H1 (cell line): Measurements from ENCODE around the gene LYAR. TPM values are rescaled to one million over a fixed set of nuclear protein-coding genes. Genes with fewer than 3 reads are reported as not detected.

Source experiments
- CTCF ChIA-PET: fragments of 300-600 bp; sonication (Branson Sonifier 250); formaldehyde crosslinking; loops from one replicate; lab custom pipeline; 2021; ENCODE audit not compliant: partially characterized antibody; lab: Charles Lee
- POLR2A ChIA-PET: fragments of 300-600 bp; sonication (Branson Sonifier 250); formaldehyde crosslinking; loops from one replicate; lab custom pipeline; 2021; ENCODE audit warnings: inconsistent platforms; ENCODE audit not compliant: partially characterized antibody; lab: Charles Lee
- DNase-seq, 2 experiments: peaks; one replicate each; pipeline versions ENCODE4 v3.0.0 to v3.0.0-alpha.2; 2010 to 2022; ENCODE audit warnings: low spot score in 2 of 2, low read depth in 1 of 2, mixed read lengths in 1 of 2
- FAIRE-seq: peaks from 2 replicates; lab custom pipeline; 2011; peaks lifted over from hg19 to GRCh38; lab: Jason Lieb, UNC
- H2AFZ ChIP-seq: 2 replicates; pipeline ENCODE4 v1.8.1; 2012; ENCODE audit warnings: low read length, inconsistent platforms
- H2AK5ac ChIP-seq: 2 replicates; pipeline ENCODE4 v1.6.1; 2013; ENCODE audit warnings: low read depth, low read length
- H2BK120ac ChIP-seq: replicated peaks from 2 replicates; pipeline ENCODE3; 2013; ENCODE audit warnings: low read depth, low read length, inconsistent platforms
- H2BK12ac ChIP-seq: 2 replicates; pipeline ENCODE4 v1.6.1; 2013; ENCODE audit warnings: low read depth, low read length
- H2BK15ac ChIP-seq: 2 replicates; pipeline ENCODE4 v1.6.1; 2013; ENCODE audit warnings: low read length
- H2BK20ac ChIP-seq: 2 replicates; pipeline ENCODE4 v1.6.1; 2013; ENCODE audit warnings: low read length
- H2BK5ac ChIP-seq: 2 replicates; pipeline ENCODE4 v1.6.1; 2013; ENCODE audit warnings: low read depth, low read length
- H3K14ac ChIP-seq: 2 replicates; pipeline ENCODE4 v1.6.1; 2013; ENCODE audit warnings: inconsistent platforms; ENCODE audit not compliant: insufficient read length
- H3K18ac ChIP-seq: 2 replicates; pipeline ENCODE4 v1.6.1; 2013; ENCODE audit warnings: low read length; ENCODE audit errors: extremely low read depth
- H3K23ac ChIP-seq: 2 replicates; pipeline ENCODE4 v1.6.1; 2013; ENCODE audit warnings: inconsistent platforms; ENCODE audit not compliant: insufficient read length
- H3K23me2 ChIP-seq: 2 replicates; pipeline ENCODE4 v1.6.1; 2013; ENCODE audit warnings: low read depth, low read length
- H3K27ac ChIP-seq: 2 replicates; pipeline ENCODE4 v1.6.1; 2011; ENCODE audit warnings: low read depth, low read length, inconsistent platforms
- H3K27me3 ChIP-seq, 4 experiments: replicated peaks in 1 of 4; 1 replicate in 1 of 4; 2 replicates in 3 of 4; pipeline versions ENCODE4 v1.6.1 to v1.8.1; 2011 to 2013; ENCODE audit warnings: low read length in 3 of 4, mild to moderate bottlenecking in 3 of 4, inconsistent platforms in 2 of 4, mixed read lengths in 2 of 4, moderate library complexity in 1 of 4; ENCODE audit not compliant: control insufficient read depth in 3 of 4, insufficient read depth in 3 of 4; ENCODE audit errors: extremely low read depth in 1 of 4
- H3K36me3 ChIP-seq, 4 experiments: 2 replicates each; pipeline versions ENCODE4 v1.6.1 to v1.8.1; 2011 to 2013; ENCODE audit warnings: mild to moderate bottlenecking in 4 of 4, low read length in 3 of 4, moderate library complexity in 2 of 4, control low read depth in 1 of 4, inconsistent platforms in 1 of 4; ENCODE audit not compliant: insufficient read depth in 4 of 4, control insufficient read depth in 2 of 4
- H3K4ac ChIP-seq: replicated peaks from 2 replicates; pipeline ENCODE3; 2013; ENCODE audit warnings: low read length, low read depth, mixed read lengths, inconsistent platforms; ENCODE audit not compliant: insufficient read length
- H3K4me1 ChIP-seq, 4 experiments: replicated peaks in 1 of 4; 1 replicate in 1 of 4; 2 replicates in 3 of 4; pipeline versions ENCODE4 v1.6.1 to v1.8.1; 2011 to 2013; ENCODE audit warnings: low read length in 3 of 4, inconsistent platforms in 2 of 4, mixed read lengths in 1 of 4; ENCODE audit not compliant: insufficient read depth in 4 of 4, control insufficient read depth in 3 of 4
- H3K4me2 ChIP-seq, 2 experiments: 2 replicates each; pipeline versions ENCODE4 v1.6.1 to v1.8.1; 2011 to 2013; ENCODE audit warnings: low read depth in 2 of 2, low read length in 2 of 2, control low read depth in 1 of 2, inconsistent platforms in 1 of 2, mild to moderate bottlenecking in 1 of 2; ENCODE audit not compliant: insufficient read depth in 1 of 2
- H3K4me3 ChIP-seq, 4 experiments: fragments of 200-600, 300-600 bp in 1 of 4; sonication (generic), shearing (Covaris generic), sonication (Bioruptor Twin) in 1 of 4; 2 replicates each; pipeline versions ENCODE4 v1.5.1 to v1.8.1; 2011 to 2016; ENCODE audit warnings: low read length in 4 of 4, low read depth in 3 of 4, control low read depth in 2 of 4, inconsistent platforms in 2 of 4, mild to moderate bottlenecking in 2 of 4, mixed read lengths in 1 of 4, moderate library complexity in 1 of 4; ENCODE audit not compliant: insufficient read depth in 2 of 4; ENCODE audit errors: extremely low read depth in 1 of 4
- H3K56ac ChIP-seq: replicated peaks from 2 replicates; pipeline ENCODE3; 2013; ENCODE audit warnings: low read depth, mild to moderate bottlenecking, mixed read lengths, low read length, inconsistent platforms; ENCODE audit not compliant: insufficient read length
- H3K79me1 ChIP-seq: 2 replicates; pipeline ENCODE4 v1.6.1; 2013; ENCODE audit warnings: low read depth, low read length, control low read depth
- H3K79me2 ChIP-seq, 2 experiments: 2 replicates each; pipeline versions ENCODE4 v1.6.1 to v1.8.1; 2012 to 2013; ENCODE audit warnings: low read length in 2 of 2, mild to moderate bottlenecking in 2 of 2, inconsistent platforms in 1 of 2; ENCODE audit not compliant: insufficient read depth in 2 of 2, control insufficient read depth in 1 of 2
- H3K9ac ChIP-seq, 4 experiments: replicated peaks in 1 of 4; 1 replicate in 1 of 4; 2 replicates in 3 of 4; pipeline versions ENCODE4 v1.6.1 to v1.8.1; 2011 to 2013; ENCODE audit warnings: low read depth in 3 of 4, low read length in 3 of 4, control low read depth in 2 of 4, mild to moderate bottlenecking in 2 of 4, moderate library complexity in 2 of 4, inconsistent platforms in 1 of 4; ENCODE audit errors: extremely low read depth in 1 of 4
- H3K9me3 ChIP-seq, 2 experiments: 2 replicates each; pipeline versions ENCODE4 v1.6.1 to v1.8.1; 2012 to 2013; ENCODE audit warnings: mild to moderate bottlenecking in 2 of 2, moderate library complexity in 2 of 2, control low read depth in 1 of 2, inconsistent platforms in 1 of 2, low read depth in 1 of 2, low read length in 1 of 2, mixed read lengths in 1 of 2; ENCODE audit not compliant: insufficient read depth in 2 of 2
- H4K20me1 ChIP-seq, 2 experiments: replicated peaks in 1 of 2; 2 replicates each; pipeline versions ENCODE3 to v1.8.1; 2011 to 2013; ENCODE audit warnings: inconsistent platforms in 2 of 2, low read length in 2 of 2, mild to moderate bottlenecking in 1 of 2; ENCODE audit not compliant: insufficient read depth in 2 of 2, control insufficient read depth in 1 of 2
- H4K5ac ChIP-seq: 2 replicates; pipeline ENCODE4 v1.6.1; 2013; ENCODE audit warnings: low read length, low read depth, mixed read lengths, inconsistent platforms; ENCODE audit not compliant: insufficient read length
- H4K8ac ChIP-seq: 2 replicates; pipeline ENCODE4 v1.8.0; 2013; ENCODE audit warnings: mild to moderate bottlenecking, moderate library complexity, low read length, inconsistent platforms; ENCODE audit not compliant: insufficient read depth; ENCODE audit errors: extremely low read depth
- H4K91ac ChIP-seq: replicated peaks from 2 replicates; pipeline ENCODE3; 2013; ENCODE audit warnings: low read length, mixed read lengths, inconsistent platforms; ENCODE audit not compliant: insufficient read length
- CBX5 ChIP-seq: fragments of 300-800, 300-1000 bp; sonication (generic); IDR thresholded peaks from 2 replicates; pipeline ENCODE4 v1.7.1; 2016; ENCODE audit warnings: antibody characterized with exemption, low read length, low read depth
- POLR2AphosphoS5 ChIP-seq: IDR thresholded peaks from 2 replicates; pipeline ENCODE4 v1.6.1; 2011; ENCODE audit warnings: low read depth, low read length
- WGBS, 2 experiments: shearing (Covaris generic) in 1 of 2; methylation state at CpG; one replicate each; pipeline versions ENCODE4 v1.1.6 to v1.1.7; 2013 to 2015; ENCODE audit warnings: low lambda C conversion rate in 2 of 2, mixed read lengths in 2 of 2, inconsistent platforms in 1 of 2, low coverage in 1 of 2, missing lambda C conversion rate in 1 of 2; ENCODE audit not compliant: insufficient replicate concordance in 2 of 2, insufficient coverage in 1 of 2, insufficient read length in 1 of 2; ENCODE audit errors: extremely low coverage in 1 of 2, missing lambda C conversion rate in 1 of 2; 5-methylcytosine and 5-hydroxymethylcytosine counted together
- polyA plus RNA-seq, 7 experiments: library from polyadenylated mRNA; depleted of rRNA in 3 of 7; stranded (reverse) in 5 of 7; unstranded in 2 of 7; fragments of >200 nt in 5 of 7; fragments of 200-250 nt in 2 of 7; gene quantifications; 1 replicate in 5 of 7; 2 replicates in 1 of 7; 4 replicates in 1 of 7; pipeline versions ENCODE4 v1.2.1 to v1.2.3, GENCODE V29; 2011 to 2013; ENCODE audit warnings: missing spikeins in 2 of 7, mixed read lengths in 2 of 7
- total RNA-seq: library from RNA; stranded (reverse); fragmentation: NEBNext Ultra II Directional; extraction: Animal tissue kit (Norgen Biotek cat#: 25700); gene quantifications from 2 replicates; pipeline ENCODE4 v1.2.1, GENCODE V29; 2021

LYAR gene
- total and polyA plus RNA-seq, 2 of the 8 experiments (the other 6 are each of a cell fraction or from before 2014, with no cell fraction given) = 6.5 to 46.9 TPM

- no peaks in the 10 kb centered on the region for H3K9me3 ChIP-seq
- peaks cover 0 to 6% (median 1%) of the 10 kb centered on the region in 4 experiments; a peak in 2 of 7 replicates for H3K4me1 ChIP-seq
- H3K23ac ChIP-seq = no peak overlapping the region
- 43% methylated on average over 1 of the region's 1 CpG; no CpG with 5 or more reads in 1 of the 2 experiments for WGBS, 2 experiments
- no peak overlapping the region for H2BK5ac ChIP-seq
- no peak overlapping the region for H2BK20ac ChIP-seq
- FAIRE-seq (no peak), DNase-seq (no peak)
- H3K14ac ChIP-seq = no peak overlapping the region
- H3K79me1 ChIP-seq = no peaks in the 10 kb centered on the region
- H3K27ac ChIP-seq = no peak overlapping the region
- H2BK15ac ChIP-seq = no peak overlapping the region
- H3K4ac ChIP-seq = no peak overlapping the region
- H3K18ac ChIP-seq = no peak overlapping the region
- H4K91ac ChIP-seq = no peak overlapping the region
- H2AK5ac ChIP-seq = no peak overlapping the region
- 0 out of 4 replicates have a peak overlapping the region, but pooled peaks of 1 of the 2 experiments have one; percentile 43 for H3K4me2 ChIP-seq
- H4K20me1 ChIP-seq = no peaks in the 10 kb centered on the region
- no peak overlapping the region for H2AFZ ChIP-seq
- no peaks in the 10 kb centered on the region for H3K27me3 ChIP-seq
- H3K23me2 ChIP-seq = no peaks in the 10 kb centered on the region
- no peak overlapping the region for H4K8ac ChIP-seq
- no peaks in the 10 kb centered on the region for H3K79me2 ChIP-seq
- H2BK12ac ChIP-seq = no peak overlapping the region
- no peak overlapping the region for H3K9ac ChIP-seq
- no peaks in the 10 kb centered on the region for H3K36me3 ChIP-seq
- no peak overlapping the region for H4K5ac ChIP-seq
- H3K4me3 ChIP-seq = no peak overlapping the region
- H3K56ac ChIP-seq = no peak overlapping the region
- H2BK120ac ChIP-seq = no peak overlapping the region
- CTCF ChIA-PET = interaction anchor here (0.7 to 1.8 kb wide), 13 partner anchors 9 to 77 kb away, joined by 3 to 11 read pairs (median 5); no protein-coding TSS in a partner anchor
- POLR2A ChIA-PET = no interaction called here
- no peak for TF ChIP-seq CBX5
- no peak for TF ChIP-seq POLR2AphosphoS5
These were observed 38.3 kb upstream of the LYAR start for GRCh38 chr4:4328206-4328605.
